GM23338 (cell line): Measurements from ENCODE around the gene SIDT1. TPM values are rescaled to one million over a fixed set of nuclear protein-coding genes. Genes with fewer than 3 reads are reported as not detected.

Source experiments
- ATAC-seq: fragments of 200-7000 bp; cut with Tn5 transposase; 3 replicates; pipeline ENCODE4 v1.9.1; 2020
- DNase-seq: peaks from one replicate; pipeline ENCODE4 v3.0.0-alpha.2; 2015; ENCODE audit warnings: low spot score
- H2AFZ ChIP-seq: fragments of 200-600 bp; sonication (generic); 2 replicates; pipeline ENCODE4 v1.8.0; 2016; ENCODE audit warnings: antibody characterized with exemption, mild to moderate bottlenecking, moderate library complexity
- H3F3A ChIP-seq: fragments of 200-600 bp; sonication (generic); replicated peaks from 2 replicates; pipeline ENCODE4 v1.8.0; 2017; ENCODE audit warnings: antibody characterized with exemption, mixed run types, low read depth
- H3K27ac ChIP-seq: fragments of 200-600 bp; sonication (generic); 2 replicates; pipeline ENCODE4 v1.6.1; 2016; ENCODE audit warnings: low read depth
- H3K27me3 ChIP-seq: fragments of 200-600 bp; sonication (generic); 2 replicates; pipeline ENCODE4 v1.8.0; 2016; ENCODE audit warnings: mild to moderate bottlenecking, mixed run types, moderate library complexity; ENCODE audit not compliant: insufficient read depth
- H3K36me3 ChIP-seq: fragments of 200-600 bp; sonication (generic); 2 replicates; pipeline ENCODE4 v1.8.0; 2016; ENCODE audit warnings: mild to moderate bottlenecking; ENCODE audit not compliant: insufficient read depth
- H3K4me1 ChIP-seq: fragments of 200-600 bp; sonication (generic); 2 replicates; pipeline ENCODE4 v1.8.0; 2016; ENCODE audit warnings: mild to moderate bottlenecking, moderate library complexity; ENCODE audit not compliant: insufficient read depth
- H3K4me2 ChIP-seq: fragments of 200-600 bp; sonication (generic); 2 replicates; pipeline ENCODE4 v1.7.1; 2017; ENCODE audit warnings: mixed run types
- H3K4me3 ChIP-seq: fragments of 200-600 bp; sonication (generic); 2 replicates; pipeline ENCODE4 v1.6.1; 2016; ENCODE audit warnings: mixed run types
- H3K79me2 ChIP-seq: fragments of 200-600 bp; sonication (generic); replicated peaks from 2 replicates; pipeline ENCODE4 v1.8.0; 2017; ENCODE audit warnings: mild to moderate bottlenecking; ENCODE audit not compliant: insufficient read depth
- H3K9me2 ChIP-seq: fragments of 200-600 bp; sonication (generic); 2 replicates; pipeline ENCODE4 v1.8.0; 2017; ENCODE audit not compliant: insufficient read depth
- H4K20me1 ChIP-seq: fragments of 200-600 bp; sonication (generic); replicated peaks from 2 replicates; pipeline ENCODE4 v1.8.0; 2017; ENCODE audit warnings: mild to moderate bottlenecking; ENCODE audit not compliant: insufficient read depth
- H3K27ac Mint-ChIP-seq: 2 replicates; pipeline ENCODE4 v1.8.0; 2020; ENCODE audit warnings: inconsistent platforms, mild to moderate bottlenecking, moderate library complexity, mixed read lengths
- H3K27me3 Mint-ChIP-seq: 3 replicates; pipeline ENCODE4 v1.8.0; 2022; ENCODE audit warnings: low read depth, mild to moderate bottlenecking, moderate library complexity, mixed read lengths, inconsistent platforms; ENCODE audit not compliant: insufficient read depth, poor library complexity
- H3K36me3 Mint-ChIP-seq: 3 replicates; pipeline ENCODE4 v1.8.0; 2021; ENCODE audit warnings: low read depth, mild to moderate bottlenecking, inconsistent platforms, moderate library complexity, mixed read lengths
- H3K4me1 Mint-ChIP-seq: 3 replicates; pipeline ENCODE4 v1.8.0; 2020; ENCODE audit warnings: mild to moderate bottlenecking, inconsistent platforms, mixed read lengths
- H3K4me3 Mint-ChIP-seq: 3 replicates; pipeline ENCODE4 v1.8.0; 2021; ENCODE audit warnings: moderate library complexity, mild to moderate bottlenecking, inconsistent platforms, mixed read lengths
- H3K9me3 Mint-ChIP-seq: 3 replicates; pipeline ENCODE4 v1.8.0; 2020; ENCODE audit warnings: moderate library complexity, mild to moderate bottlenecking, inconsistent platforms, mixed read lengths
- CREB1 ChIP-seq: fragments of 250-450 bp; sonication (Bioruptor Pico); IDR thresholded peaks from 2 replicates; pipeline ENCODE4 v1.5.0; 2020; ENCODE audit warnings: low read depth, mild to moderate bottlenecking, moderate library complexity
- CTCF ChIP-seq, 2 experiments: fragments of 200-600 bp in 1 of 2; sonication (generic) in 1 of 2; conservative IDR thresholded peaks; 2 replicates each; pipeline versions ENCODE4 v1.5.1 to v1.6.1; 2016 to 2017; ENCODE audit warnings: antibody characterized with exemption in 2 of 2, low read depth in 2 of 2, mild to moderate bottlenecking in 2 of 2, moderate library complexity in 1 of 2
- ETS1 ChIP-seq: IDR thresholded peaks from 2 replicates; pipeline ENCODE4 v1.6.1; 2016; ENCODE audit warnings: antibody characterized with exemption
- EZH2 ChIP-seq: fragments of 200-600 bp; sonication (generic); IDR thresholded peaks from one replicate; pipeline ENCODE4 v1.8.0; 2017; ENCODE audit warnings: antibody characterized with exemption, mild to moderate bottlenecking, low read depth; ENCODE audit not compliant: unreplicated experiment
- EZH2phosphoT487 ChIP-seq: fragments of 200-600 bp; sonication (generic); IDR thresholded peaks from one replicate; pipeline ENCODE4 v1.8.1; 2018; ENCODE audit warnings: antibody characterized with exemption; ENCODE audit not compliant: unreplicated experiment
- JUNB ChIP-seq: IDR thresholded peaks from one replicate; pipeline ENCODE4 v1.6.1; 2016; ENCODE audit warnings: antibody characterized with exemption; ENCODE audit not compliant: unreplicated experiment
- NANOG ChIP-seq: IDR thresholded peaks from 2 replicates; pipeline ENCODE4 v1.6.1; 2016; ENCODE audit warnings: antibody characterized with exemption, borderline replicate concordance
- POLR2AphosphoS5 ChIP-seq: IDR thresholded peaks from 2 replicates; pipeline ENCODE4 v1.6.1; 2016; ENCODE audit warnings: antibody characterized with exemption, low read depth
- REST ChIP-seq: IDR thresholded peaks from one replicate; pipeline ENCODE4 v1.6.1; 2018; ENCODE audit warnings: antibody characterized with exemption; ENCODE audit not compliant: unreplicated experiment
- STAT1 ChIP-seq: IDR thresholded peaks from one replicate; pipeline ENCODE4 v1.6.1; 2016; ENCODE audit warnings: antibody characterized with exemption; ENCODE audit not compliant: unreplicated experiment
- ZNF114 ChIP-seq: fragments of 250-450 bp; sonication (Bioruptor Pico); IDR thresholded peaks from 2 replicates; pipeline ENCODE4 v1.5.0; 2020; ENCODE audit warnings: mild to moderate bottlenecking, moderate library complexity
- ZNF331 ChIP-seq: fragments of 250-450 bp; sonication (Bioruptor Pico); IDR thresholded peaks from 2 replicates; pipeline ENCODE4 v1.5.0; 2020; ENCODE audit warnings: low read depth, mild to moderate bottlenecking, moderate library complexity
- ZNF462 ChIP-seq: fragments of 250-450 bp; sonication (Bioruptor Pico); IDR thresholded peaks from 2 replicates; pipeline ENCODE4 v1.5.0; 2020; ENCODE audit warnings: mild to moderate bottlenecking, moderate library complexity
- polyA plus RNA-seq: library from polyadenylated mRNA; unstranded; fragments of >200 nt; fragmentation: Nextera tagmentation; extraction: Ambion mirVana; gene quantifications from 2 replicates; pipeline ENCODE4 v1.2.1, GENCODE V29; 2016
- total RNA-seq: library from RNA; depleted of rRNA; stranded (reverse); fragments of >200 nt; shearing (Covaris generic); gene quantifications from 2 replicates; pipeline ENCODE4 v1.2.3, GENCODE V29; 2014

Gene SIDT1
- total and polyA plus RNA-seq, 2 experiments from 2014 or later, result 0.10 TPM; not detected in 1

- no peaks in the 10 kb centered on the region for H3K79me2 ChIP-seq
- H3K4me1 Mint-ChIP-seq, result peaks cover 4% of the 10 kb centered on the region; the same call in 2 of the 3 replicates
- no peaks in the 10 kb centered on the region for H3K9me3 Mint-ChIP-seq
- H3K4me2 ChIP-seq, result peak overlapping the region; percentile 70; the same call in 1 of the 2 replicates
- H3K9me2 ChIP-seq, result no peaks in the 10 kb centered on the region
- no peaks in the 10 kb centered on the region for H3K36me3 ChIP-seq
- no peak overlapping the region for H3K27ac ChIP-seq
- no peaks in the 10 kb centered on the region for H3F3A ChIP-seq
- ATAC-seq (no peak), DNase-seq (no peak)
- H3K27me3 Mint-ChIP-seq, result peaks cover 9% of the 10 kb centered on the region
- H3K27ac Mint-ChIP-seq, result no peak overlapping the region
- H3K4me1 ChIP-seq, result no peaks in the 10 kb centered on the region
- no peak overlapping the region for H3K4me3 Mint-ChIP-seq
- no peak for TF ChIP-seq NANOG
- no peak for TF ChIP-seq ZNF462
- TF ChIP-seq EZH2, result no peak
- TF ChIP-seq POLR2AphosphoS5, result no peak
- no peak for TF ChIP-seq ETS1
- no peak for TF ChIP-seq ZNF114 (CRISPR knock-in tag)
- no peak for TF ChIP-seq REST
- TF ChIP-seq STAT1, result no peak
- TF ChIP-seq JUNB, result no peak
- no peak for TF ChIP-seq EZH2phosphoT487
- TF ChIP-seq CREB1, result no peak
- TF ChIP-seq ZNF331, result no peak
- TF ChIP-seq CTCF (conservative IDR thresholded peaks at IDR 0.05; ENCODE audit: low read depth in 2 of 2), result no peak
- no peaks in the 10 kb centered on the region for H4K20me1 ChIP-seq
- no peaks in the 10 kb centered on the region for H3K36me3 Mint-ChIP-seq
- H3K4me3 ChIP-seq, result peak overlapping the region; percentile 41
- H3K27me3 ChIP-seq, result peaks cover 3% of the 10 kb centered on the region; the same call in 1 of the 2 replicates
- H2AFZ ChIP-seq, result peak overlapping the region; percentile 82
Measured at GRCh38 chr3:113623811-113624210, 91.5 kb downstream of the SIDT1 start.
